A673 (cell line): ENCODE measurements around the gene FOXN1. TPM values are rescaled to one million over a fixed set of nuclear protein-coding genes. Genes with fewer than 3 reads are reported as not detected.

Experiments
- BruUV-seq: library from RNA; stranded (reverse); fragments of 400-500 nt; replicated peaks from 2 replicates; lab custom pipeline; 2021; lab: Mats Ljungman, UMichigan
- CTCF ChIA-PET: fragments of 300-600 bp; sonication (Branson Sonifier 250); formaldehyde crosslinking; loops from one replicate; lab custom pipeline; 2022; ENCODE audit warnings: antibody characterized with exemption; lab: Charles Lee
- POLR2A ChIA-PET: fragments of 300-600 bp; sonication (Branson Sonifier 250); formaldehyde crosslinking; loops from one replicate; lab custom pipeline; 2022; ENCODE audit warnings: antibody characterized with exemption; ENCODE audit not compliant: low non-redundant PET; lab: Charles Lee
- DNase-seq: peaks from one replicate; pipeline ENCODE4 v3.0.0-alpha.2; 2015; ENCODE audit warnings: low spot score
- H3K27ac ChIP-seq: fragments of 200-600 bp; sonication (generic); 2 replicates; pipeline ENCODE4 v1.5.1; 2016; ENCODE audit warnings: mixed run types, low read depth, mild to moderate bottlenecking, mixed read lengths, antibody characterized with exemption, low read length; ENCODE audit not compliant: poor library complexity, severe bottlenecking
- H3K27me3 ChIP-seq: fragments of 200-600 bp; sonication (generic); replicated peaks from 2 replicates; pipeline ENCODE4 v1.6.1; 2017; ENCODE audit warnings: mixed run types, low read depth, mild to moderate bottlenecking, mixed read lengths, antibody characterized with exemption, low read length; ENCODE audit not compliant: insufficient read depth, poor library complexity
- H3K36me3 ChIP-seq: fragments of 200-600 bp; sonication (generic); 2 replicates; pipeline ENCODE4 v1.6.1; 2016; ENCODE audit warnings: mixed run types, mild to moderate bottlenecking, mixed read lengths, antibody characterized with exemption, low read length; ENCODE audit not compliant: insufficient read depth, poor library complexity, severe bottlenecking
- H3K4me1 ChIP-seq: fragments of 200-600 bp; sonication (generic); 2 replicates; pipeline ENCODE4 v1.6.1; 2017; ENCODE audit warnings: mixed run types, mild to moderate bottlenecking, mixed read lengths, antibody characterized with exemption, low read length; ENCODE audit not compliant: insufficient read depth, poor library complexity, severe bottlenecking
- H3K4me3 ChIP-seq: fragments of 200-600 bp; sonication (generic); 2 replicates; pipeline ENCODE4 v1.5.1; 2016; ENCODE audit warnings: low read depth, mixed run types, mild to moderate bottlenecking, mixed read lengths, low read length; ENCODE audit not compliant: poor library complexity, severe bottlenecking
- H3K9me3 ChIP-seq: fragments of 200-600 bp; sonication (generic); 2 replicates; pipeline ENCODE4 v1.6.1; 2016; ENCODE audit warnings: mixed run types, low read depth, mild to moderate bottlenecking, mixed read lengths, antibody characterized with exemption, low read length; ENCODE audit not compliant: poor library complexity, severe bottlenecking
- CTCF ChIP-seq: fragments of 300-800, 200-600 bp; sonication (generic); conservative IDR thresholded peaks from 2 replicates; pipeline ENCODE4 v1.5.1; 2017; ENCODE audit warnings: low read depth, mild to moderate bottlenecking, antibody characterized with exemption, low read length, moderate library complexity, mixed read lengths
- EZH2 ChIP-seq: fragments of 200-600 bp; sonication (generic); IDR thresholded peaks from 2 replicates; pipeline ENCODE4 v1.6.1; 2017; ENCODE audit warnings: borderline replicate concordance, low read depth, mild to moderate bottlenecking, mixed read lengths, antibody characterized with exemption, low read length; ENCODE audit not compliant: poor library complexity, severe bottlenecking
- intact Hi-C: fragments of 100-400 bp; cut with micrococcal nuclease; formaldehyde crosslinking; loops from one replicate; pipeline ENCODE4 v1.10.0; 2022; ENCODE audit not compliant: unreplicated experiment
- total RNA-seq: library from RNA; stranded (reverse); gene quantifications from 2 replicates; pipeline ENCODE4 v1.2.3, GENCODE V29; 2021

The FOXN1 gene
- total RNA-seq, 1 experiment from 2014 or later = not detected

- Histone ChIP-seq H3K4me3 (no peak overlapping the region), H3K36me3 (no peaks in the 10 kb centered on the region), H3K27ac (no peak overlapping the region), H3K27me3 (peaks cover 25% of the 10 kb centered on the region), H3K9me3 (no peaks in the 10 kb centered on the region), H3K4me1 (no peaks in the 10 kb centered on the region)
- CTCF ChIA-PET = no interaction called here
- no peak for DNase-seq
- POLR2A ChIA-PET = no interaction called here
- TF ChIP-seq CTCF (no peak), EZH2 (no peak)
- no TSS peak for BruUV-seq
- intact Hi-C loops = no loop called here
Measured at GRCh38 chr17:28507567-28508203, 1.5 kb downstream of the FOXN1 start.

- BruUV-seq = no TSS peak
- CTCF ChIA-PET = no interaction called here
- H3K36me3 ChIP-seq = no peaks in the 10 kb centered on the region
- TF ChIP-seq EZH2 = no peak
- no peak for TF ChIP-seq CTCF
- no peak for DNase-seq
- POLR2A ChIA-PET = no interaction called here
- H3K27ac ChIP-seq = no peak overlapping the region
- no peak overlapping the region for H3K4me3 ChIP-seq
- intact Hi-C loops = no loop called here
- H3K27me3 ChIP-seq = peaks cover 30% of the 10 kb centered on the region
- no peaks in the 10 kb centered on the region for H3K9me3 ChIP-seq
- H3K4me1 ChIP-seq = no peaks in the 10 kb centered on the region
Measured at GRCh38 chr17:28508211-28508724, 2.1 kb downstream of the FOXN1 start.

- H3K4me3 ChIP-seq = no peak overlapping the region
- H3K27ac ChIP-seq = no peak overlapping the region
- no peaks in the 10 kb centered on the region for H3K4me1 ChIP-seq
- ChIA-PET CTCF (no interaction called here), POLR2A (no interaction called here)
- no TSS peak for BruUV-seq
- no peaks in the 10 kb centered on the region for H3K9me3 ChIP-seq
- no peaks in the 10 kb centered on the region for H3K36me3 ChIP-seq
- no peak for TF ChIP-seq CTCF
- TF ChIP-seq EZH2 = no peak
- intact Hi-C loops = no loop called here
- no peak for DNase-seq
- H3K27me3 ChIP-seq = peaks cover 40% of the 10 kb centered on the region
Measured at GRCh38 chr17:28509789-28510188, 3.6 kb downstream of the FOXN1 start.
